OCI-LY3 (cell line): Measurements from ENCODE around the gene NCOA1.

Experiments used
- H2AFZ ChIP-seq: fragments of 200-600, 300-600 bp; shearing (Covaris generic); 2 replicates; pipeline ENCODE4 v1.6.0; 2014; ENCODE audit warnings: antibody characterized with exemption, low read depth, low read length
- H3K27ac ChIP-seq: fragments of 200-600, 300-600 bp; sonication (generic); 2 replicates; pipeline ENCODE4 v1.5.1; 2014; ENCODE audit warnings: mild to moderate bottlenecking, low read length, moderate library complexity, mixed read lengths
- H3K27me3 ChIP-seq: fragments of 200-600, 300-600 bp; sonication (generic); 2 replicates; pipeline ENCODE4 v1.6.1; 2014; ENCODE audit warnings: low read depth, low read length, mixed read lengths
- H3K36me3 ChIP-seq: fragments of 200-600, 300-600 bp; sonication (generic); replicated peaks from 2 replicates; pipeline ENCODE3; 2014; ENCODE audit warnings: low read depth, low read length, mixed read lengths
- H3K4me1 ChIP-seq: fragments of 300-600, 200-600 bp; sonication (generic); 2 replicates; pipeline ENCODE4 v1.6.1; 2014; ENCODE audit warnings: low read length, mixed read lengths
- H3K4me2 ChIP-seq: fragments of 200-600, 300-600 bp; sonication (generic); 2 replicates; pipeline ENCODE4 v1.6.1; 2014; ENCODE audit warnings: low read length, mixed read lengths
- H3K4me3 ChIP-seq: fragments of 300-600, 200-600 bp; sonication (generic); 2 replicates; pipeline ENCODE4 v1.5.1; 2014; ENCODE audit warnings: antibody characterized with exemption, mild to moderate bottlenecking, low read length, moderate library complexity
- H3K79me2 ChIP-seq: fragments of 300-600, 200-600 bp; shearing (Covaris generic); 2 replicates; pipeline ENCODE4 v1.6.1; 2014; ENCODE audit warnings: mild to moderate bottlenecking, low read length, mixed read lengths
- H3K9ac ChIP-seq: fragments of 300-600, 200-600 bp; shearing (Covaris generic); 2 replicates; pipeline ENCODE4 v1.6.0; 2014; ENCODE audit warnings: mild to moderate bottlenecking, low read length, moderate library complexity
- H3K9me3 ChIP-seq: fragments of 200-600, 300-600 bp; shearing (Covaris generic); 2 replicates; pipeline ENCODE4 v1.6.1; 2014; ENCODE audit warnings: low read length, mixed read lengths; ENCODE audit not compliant: insufficient read depth
- H4K20me1 ChIP-seq: fragments of 200-600, 300-600 bp; sonication (generic); 2 replicates; pipeline ENCODE4 v1.6.1; 2016; ENCODE audit warnings: low read length, mixed read lengths; ENCODE audit not compliant: insufficient read depth
- EZH2phosphoT487 ChIP-seq: fragments of 200-600 bp; shearing (Covaris generic); IDR thresholded peaks from 2 replicates; pipeline ENCODE4 v1.6.1; 2018; ENCODE audit warnings: antibody characterized with exemption, mixed run types, low read depth
- TF ChIP-seq, protein P1 (sequence below): fragments of 200-600, 300-600 bp; sonication (generic); IDR thresholded peaks from 2 replicates; pipeline ENCODE4 v1.5.1; 2014; ENCODE audit warnings: antibody characterized with exemption, low read length, low read depth

Gene NCOA1

DNA sequence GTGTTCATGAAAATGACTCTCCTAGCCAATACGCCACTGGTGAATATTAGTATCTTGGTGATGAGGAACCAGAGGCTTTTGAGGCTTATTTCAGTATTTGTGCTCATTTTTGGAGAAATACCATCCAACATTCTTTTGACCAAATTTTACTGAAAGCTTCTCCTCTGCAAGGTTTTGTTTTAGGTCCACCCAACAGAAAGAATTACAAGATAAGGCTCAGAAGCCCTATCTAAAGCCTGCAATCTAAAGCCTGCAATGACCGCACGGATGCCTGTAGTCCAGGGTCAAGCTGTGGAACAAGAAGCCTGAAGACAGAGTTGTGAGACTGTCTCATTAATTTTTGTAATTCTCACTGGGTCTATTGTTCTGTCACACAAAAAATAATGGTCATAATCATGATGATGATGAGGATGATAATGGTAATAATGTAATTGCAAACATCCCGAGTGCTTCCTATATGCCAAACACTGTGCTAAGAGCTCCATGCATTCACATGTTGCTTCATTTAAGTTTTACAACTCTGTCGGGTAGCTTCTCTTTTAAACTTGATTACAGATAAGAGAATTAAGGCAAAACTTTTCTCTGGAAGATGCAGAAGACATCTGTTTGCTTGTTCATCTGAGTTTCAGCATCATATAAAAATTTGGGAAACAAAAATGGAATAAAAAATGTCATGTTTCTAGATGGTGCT is 33.2 kb upstream of the NCOA1 start:
- H3K36me3 ChIP-seq: no peaks in the 10 kb centered on the region
- H3K79me2 ChIP-seq: no peaks in the 10 kb centered on the region
- H3K4me2 ChIP-seq: no peak overlapping the region
- H2AFZ ChIP-seq: no peak overlapping the region
- H3K27me3 ChIP-seq: no peaks in the 10 kb centered on the region
- peaks cover 21% of the 10 kb centered on the region for H3K4me1 ChIP-seq
- H3K9ac ChIP-seq: no peak overlapping the region
- H3K4me3 ChIP-seq: no peak overlapping the region
- no peak for TF ChIP-seq EZH2phosphoT487
- TF ChIP-seq, protein P1, sequence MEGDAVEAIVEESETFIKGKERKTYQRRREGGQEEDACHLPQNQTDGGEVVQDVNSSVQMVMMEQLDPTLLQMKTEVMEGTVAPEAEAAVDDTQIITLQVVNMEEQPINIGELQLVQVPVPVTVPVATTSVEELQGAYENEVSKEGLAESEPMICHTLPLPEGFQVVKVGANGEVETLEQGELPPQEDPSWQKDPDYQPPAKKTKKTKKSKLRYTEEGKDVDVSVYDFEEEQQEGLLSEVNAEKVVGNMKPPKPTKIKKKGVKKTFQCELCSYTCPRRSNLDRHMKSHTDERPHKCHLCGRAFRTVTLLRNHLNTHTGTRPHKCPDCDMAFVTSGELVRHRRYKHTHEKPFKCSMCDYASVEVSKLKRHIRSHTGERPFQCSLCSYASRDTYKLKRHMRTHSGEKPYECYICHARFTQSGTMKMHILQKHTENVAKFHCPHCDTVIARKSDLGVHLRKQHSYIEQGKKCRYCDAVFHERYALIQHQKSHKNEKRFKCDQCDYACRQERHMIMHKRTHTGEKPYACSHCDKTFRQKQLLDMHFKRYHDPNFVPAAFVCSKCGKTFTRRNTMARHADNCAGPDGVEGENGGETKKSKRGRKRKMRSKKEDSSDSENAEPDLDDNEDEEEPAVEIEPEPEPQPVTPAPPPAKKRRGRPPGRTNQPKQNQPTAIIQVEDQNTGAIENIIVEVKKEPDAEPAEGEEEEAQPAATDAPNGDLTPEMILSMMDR: no peak
- no peaks in the 10 kb centered on the region for H4K20me1 ChIP-seq
- H3K27ac ChIP-seq: no peak overlapping the region
- no peaks in the 10 kb centered on the region for H3K9me3 ChIP-seq

DNA sequence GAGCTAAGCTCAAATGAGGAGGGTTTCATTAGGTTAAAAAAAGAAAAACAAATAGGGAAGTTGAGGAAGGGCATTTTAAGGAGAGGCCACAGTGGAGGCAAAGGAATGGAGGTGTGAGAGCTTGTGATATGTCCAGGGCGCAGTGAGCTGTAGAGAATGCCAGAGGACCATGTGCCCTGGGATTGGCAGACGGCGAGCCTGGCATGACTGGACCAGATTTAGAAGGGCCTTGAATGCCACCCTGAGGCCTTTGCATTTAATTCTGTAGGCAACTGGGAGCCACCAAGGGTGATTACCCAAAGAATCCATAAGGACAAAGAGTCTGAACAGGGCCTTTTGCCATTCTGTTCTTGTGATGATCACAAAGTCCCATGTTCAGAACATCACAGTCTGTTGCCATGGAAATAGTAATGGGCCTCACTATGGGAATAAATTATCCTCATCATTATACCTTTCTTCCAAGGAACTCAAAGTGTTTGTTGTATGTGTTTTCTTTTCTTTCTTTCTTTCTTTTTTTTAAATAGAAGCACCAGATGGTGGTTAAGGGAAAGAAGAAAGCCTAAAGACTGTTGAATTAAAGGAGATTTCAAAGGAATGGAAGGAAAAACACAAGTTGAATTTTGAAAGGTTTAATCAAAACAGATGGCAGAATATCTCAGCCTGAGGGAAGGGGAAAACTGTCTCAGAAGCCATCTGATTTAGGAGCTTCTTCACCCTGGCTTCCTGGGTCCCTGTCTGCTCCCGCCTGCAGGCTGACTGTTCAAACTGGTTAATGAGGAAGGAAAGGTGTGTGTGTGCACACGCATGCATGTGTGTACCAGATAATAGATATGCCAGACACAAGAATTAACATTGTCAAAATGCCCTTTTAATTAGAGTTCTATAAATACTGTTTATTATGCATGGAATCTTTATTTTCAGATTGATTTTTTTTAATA is 31.6 kb upstream of the NCOA1 start:
- Histone ChIP-seq H2AFZ (no peak overlapping the region), H3K9me3 (no peaks in the 10 kb centered on the region), H3K27me3 (no peaks in the 10 kb centered on the region), H3K4me3 (no peak overlapping the region), H3K9ac (no peak overlapping the region), H4K20me1 (no peaks in the 10 kb centered on the region), H3K36me3 (no peaks in the 10 kb centered on the region), H3K4me1 (peaks cover 21% of the 10 kb centered on the region), H3K79me2 (no peaks in the 10 kb centered on the region), H3K4me2 (no peak overlapping the region), H3K27ac (no peak overlapping the region)
- TF ChIP-seq EZH2phosphoT487: no peak
- TF ChIP-seq, protein P1: no peak

DNA sequence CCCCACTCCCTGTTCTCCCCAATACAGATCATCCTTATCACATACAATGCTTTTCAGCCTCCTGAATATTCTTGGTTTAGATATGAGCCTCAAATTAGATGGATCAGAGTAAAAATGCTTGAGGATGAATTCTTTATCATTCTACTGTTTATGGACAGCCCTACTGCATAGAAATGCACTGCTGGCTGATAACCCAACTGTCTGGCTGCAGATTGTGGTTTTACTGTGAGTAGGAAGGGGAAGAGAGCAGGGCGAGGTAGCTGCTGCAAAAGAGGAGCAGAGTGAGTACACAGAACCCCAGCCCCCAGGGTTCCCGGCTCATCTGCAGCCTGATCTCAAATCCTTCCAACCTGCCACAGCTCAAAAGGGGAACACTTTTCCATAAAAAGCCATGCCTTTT is 29.4 kb upstream of the NCOA1 start:
- Histone ChIP-seq H2AFZ (peak overlapping the region; percentile 90), H3K79me2 (no peaks in the 10 kb centered on the region), H3K27me3 (no peaks in the 10 kb centered on the region), H3K4me3 (peak overlapping the region; percentile 74), H3K9ac (peak overlapping the region; percentile 49), H3K4me2 (peak overlapping the region; percentile 85), H4K20me1 (no peaks in the 10 kb centered on the region), H3K9me3 (no peaks in the 10 kb centered on the region), H3K4me1 (peaks cover 17% of the 10 kb centered on the region), H3K27ac (no peak overlapping the region), H3K36me3 (no peaks in the 10 kb centered on the region)
- TF ChIP-seq EZH2phosphoT487: no peak
- TF ChIP-seq, protein P1: no peak

DNA sequence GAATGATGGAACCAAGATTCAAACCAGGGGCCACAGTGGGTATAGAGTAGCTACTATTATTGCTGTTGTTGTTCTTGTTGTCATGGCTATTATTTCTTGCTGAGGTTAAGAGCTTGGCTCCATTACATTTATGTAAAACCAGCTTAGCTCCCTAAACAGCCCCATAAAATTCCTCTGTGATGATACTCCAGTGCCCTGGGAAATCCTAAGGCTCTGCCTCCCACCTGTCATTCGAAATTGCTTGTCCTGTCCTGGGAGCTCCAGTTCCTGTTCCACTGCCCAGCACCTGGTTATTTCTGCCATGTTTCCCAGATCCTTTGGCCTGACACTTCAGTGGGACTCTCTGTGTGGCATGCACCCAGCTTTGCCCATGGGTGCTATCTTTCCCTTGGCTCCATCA is 27.8 kb upstream of the NCOA1 start:
- TF ChIP-seq, protein P1: no peak
- H3K4me3 ChIP-seq: no peak overlapping the region
- peaks cover 14% of the 10 kb centered on the region for H3K4me1 ChIP-seq
- no peak overlapping the region for H2AFZ ChIP-seq
- H3K9ac ChIP-seq: no peak overlapping the region
- peaks cover 2% of the 10 kb centered on the region; the same call in 1 of the 2 replicates for H3K27me3 ChIP-seq
- no peaks in the 10 kb centered on the region for H3K79me2 ChIP-seq
- H3K9me3 ChIP-seq: no peaks in the 10 kb centered on the region
- no peaks in the 10 kb centered on the region for H3K36me3 ChIP-seq
- no peaks in the 10 kb centered on the region for H4K20me1 ChIP-seq
- no peak overlapping the region for H3K4me2 ChIP-seq
- no peak overlapping the region for H3K27ac ChIP-seq
